ENCODE data around the gene TMEM63B. TPM values are rescaled to one million over a fixed set of nuclear protein-coding genes. Genes with fewer than 3 reads are reported as not detected.

TMEM63B gene
- total RNA-seq, 2 donors from 2014 or later: 64.6 to 65.2 TPM

- Histone ChIP-seq H3K4me3 (ENCODE audit: low read length) (no peak overlapping the region), H3K36me3 (ENCODE audit: control insufficient read depth, insufficient read depth, low read length) (no peaks in the 10 kb centered on the region), H3K27me3 (ENCODE audit: control insufficient read depth, insufficient read depth, low read length, poor library complexity, severe bottlenecking) (no peaks in the 10 kb centered on the region), H3K4me1 (ENCODE audit: control insufficient read depth, insufficient read depth, low read length) (peaks cover 2% of the 10 kb centered on the region), H3K9ac (ENCODE audit: extremely low read depth, low read length, poor library complexity, severe bottlenecking) (no peak overlapping the region), H3K9me3 (ENCODE audit: control insufficient read depth, low read length) (no peaks in the 10 kb centered on the region), H3K27ac (ENCODE audit: low read depth, low read length) (no peak overlapping the region)
- Mint-ChIP-seq H3K4me1 (peaks cover 17% of the 10 kb centered on the region), H3K27me3 (ENCODE audit: insufficient read depth) (no peaks in the 10 kb centered on the region), H3K27ac (peak overlapping the region; percentile 64), H3K4me3 (no peak overlapping the region), H3K9me3 (no peaks in the 10 kb centered on the region), H3K36me3 (ENCODE audit: low read depth) (no peaks in the 10 kb centered on the region)
- 93% methylated on average over 5 to 9 of the region's 9 CpGs for WGBS, 2 experiments (ENCODE audit: insufficient coverage in 1 of 2, insufficient read length in 1 of 2)
- no peak for TF ChIP-seq CTCF (conservative IDR thresholded peaks at IDR 0.05)
- DNase-seq: no peak
Observed at GRCh38 chr6:44178424-44179071, 51.2 kb downstream of the TMEM63B start.

- TF ChIP-seq CTCF (conservative IDR thresholded peaks at IDR 0.05): no peak
- H3K27ac Mint-ChIP-seq: peak overlapping the region; percentile 32
Observed at GRCh38 chr6:44179072-44179536, 51.8 kb downstream of the TMEM63B start.

GRCh38 chr6:44179648-44180047 lies 52.3 kb downstream of the TMEM63B start:
- H3K27me3 ChIP-seq (ENCODE audit: control insufficient read depth, insufficient read depth, low read length, poor library complexity, severe bottlenecking): no peaks in the 10 kb centered on the region
- no peak for TF ChIP-seq CTCF (conservative IDR thresholded peaks at IDR 0.05)
- Mint-ChIP-seq H3K4me3 (no peak overlapping the region), H3K27me3 (ENCODE audit: insufficient read depth) (no peaks in the 10 kb centered on the region), H3K36me3 (ENCODE audit: low read depth) (no peaks in the 10 kb centered on the region), H3K27ac (no peak overlapping the region), H3K4me1 (peaks cover 22% of the 10 kb centered on the region), H3K9me3 (no peaks in the 10 kb centered on the region)
- H3K27ac ChIP-seq (ENCODE audit: low read depth, low read length): no peak overlapping the region
- no peaks in the 10 kb centered on the region for H3K36me3 ChIP-seq (ENCODE audit: control insufficient read depth, insufficient read depth, low read length)
- 89 to 92% methylated on average over 6 to 7 of the region's 7 CpGs for WGBS, 2 experiments (ENCODE audit: insufficient coverage in 1 of 2, insufficient read length in 1 of 2)
- H3K9ac ChIP-seq (ENCODE audit: extremely low read depth, low read length, poor library complexity, severe bottlenecking): no peak overlapping the region
- H3K4me1 ChIP-seq (ENCODE audit: control insufficient read depth, insufficient read depth, low read length): peaks cover 2% of the 10 kb centered on the region
- DNase-seq: no peak
- no peaks in the 10 kb centered on the region for H3K9me3 ChIP-seq (ENCODE audit: control insufficient read depth, low read length)
- no peak overlapping the region for H3K4me3 ChIP-seq (ENCODE audit: low read length)

More at GRCh38 chr6:44179072-44179536, 51.8 kb downstream of the TMEM63B start:
- no peak overlapping the region for H3K9ac ChIP-seq (ENCODE audit: extremely low read depth, low read length, poor library complexity, severe bottlenecking)
- 88 to 89% methylated on average over 4 of the region's 4 CpGs for whole genome bisulfite sequencing, 2 experiments (ENCODE audit: insufficient coverage in 1 of 2, insufficient read length in 1 of 2)
- no peak overlapping the region for H3K4me3 Mint-ChIP-seq
- H3K4me1 ChIP-seq (ENCODE audit: control insufficient read depth, insufficient read depth, low read length): peaks cover 2% of the 10 kb centered on the region
- no peak overlapping the region for H3K27ac ChIP-seq (ENCODE audit: low read depth, low read length)
- H3K4me3 ChIP-seq (ENCODE audit: low read length): no peak overlapping the region
- H3K9me3 Mint-ChIP-seq: no peaks in the 10 kb centered on the region
- H3K36me3 Mint-ChIP-seq (ENCODE audit: low read depth): no peaks in the 10 kb centered on the region
- H3K36me3 ChIP-seq (ENCODE audit: control insufficient read depth, insufficient read depth, low read length): no peaks in the 10 kb centered on the region
- no peak for DNase-seq
- H3K27me3 Mint-ChIP-seq (ENCODE audit: insufficient read depth): no peaks in the 10 kb centered on the region
- H3K4me1 Mint-ChIP-seq: peaks cover 20% of the 10 kb centered on the region
- no peaks in the 10 kb centered on the region for H3K27me3 ChIP-seq (ENCODE audit: control insufficient read depth, insufficient read depth, low read length, poor library complexity, severe bottlenecking)
- no peaks in the 10 kb centered on the region for H3K9me3 ChIP-seq (ENCODE audit: control insufficient read depth, low read length)

Measured in endodermal cell (in vitro differentiated cells).